ENCODE data around the gene EXOSC2. TPM values are rescaled to one million over a fixed set of nuclear protein-coding genes. Genes with fewer than 3 reads are reported as not detected.

The EXOSC2 gene
- total and polyA plus RNA-seq, 2 experiments from 2014 or later = 37.6 to 77.7 TPM

GRCh38 chr9:130732136-130732535, 38.6 kb downstream of the EXOSC2 start:
- H3K4me3 ChIP-seq = no peak overlapping the region
- H4K20me1 ChIP-seq (replicated peaks; ENCODE audit: insufficient read depth) = peaks cover 7% of the 10 kb centered on the region
- no peaks in the 10 kb centered on the region for H3F3A ChIP-seq (replicated peaks; ENCODE audit: low read depth)
- peaks cover 9% of the 10 kb centered on the region; the same call in 2 of the 3 replicates for H3K36me3 Mint-ChIP-seq (ENCODE audit: low read depth)
- no peaks in the 10 kb centered on the region for H3K9me2 ChIP-seq (ENCODE audit: insufficient read depth)
- no peak overlapping the region for H3K4me3 Mint-ChIP-seq
- peaks cover 82% of the 10 kb centered on the region for H3K79me2 ChIP-seq (replicated peaks; ENCODE audit: insufficient read depth)
- peaks cover 13% of the 10 kb centered on the region; the same call in 1 of the 2 replicates for H3K4me1 ChIP-seq (ENCODE audit: insufficient read depth)
- H3K27me3 Mint-ChIP-seq (ENCODE audit: insufficient read depth, low read depth, poor library complexity) = no peaks in the 10 kb centered on the region
- DNase-seq (ENCODE audit: low spot score) (peak; percentile 60), ATAC-seq (peak; percentile 66)
- no peak overlapping the region for H2AFZ ChIP-seq
- H3K9me3 Mint-ChIP-seq = peaks cover 4% of the 10 kb centered on the region
- no peak overlapping the region for H3K27ac ChIP-seq (ENCODE audit: low read depth)
- TF ChIP-seq CTCF (conservative IDR thresholded peaks at IDR 0.05; ENCODE audit: low read depth in 2 of 2) = peak; percentile 42 to 52
- TF ChIP-seq NANOG (IDR thresholded peaks at IDR 0.05; ENCODE audit: borderline replicate concordance) = no peak
- no peaks in the 10 kb centered on the region for H3K36me3 ChIP-seq (ENCODE audit: insufficient read depth)
- H3K27me3 ChIP-seq (ENCODE audit: insufficient read depth) = no peaks in the 10 kb centered on the region
- no peak overlapping the region for H3K4me2 ChIP-seq
- H3K27ac Mint-ChIP-seq = no peak overlapping the region
- peaks cover 16% of the 10 kb centered on the region for H3K4me1 Mint-ChIP-seq

DNA sequence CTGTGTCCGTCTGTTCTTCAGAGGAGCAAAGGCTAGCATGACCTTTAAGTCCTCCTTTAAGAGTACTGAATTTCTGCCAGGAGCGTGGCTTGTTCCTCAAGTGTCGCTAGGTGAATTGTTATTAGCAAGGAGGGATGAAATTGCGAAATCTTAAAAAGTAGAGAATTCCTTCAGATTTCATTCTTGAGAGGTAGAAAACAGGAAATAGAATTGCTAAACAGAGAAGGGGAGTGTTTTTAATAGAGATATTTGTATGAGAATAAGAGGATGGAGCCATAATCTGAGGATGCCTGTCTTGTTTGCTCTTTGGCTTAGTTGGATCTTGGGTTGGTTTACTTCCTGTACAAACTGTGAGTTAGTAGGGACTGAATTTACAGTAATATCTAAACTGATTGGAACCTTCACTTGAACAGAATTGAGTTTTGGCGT, 39.2 kb downstream of the EXOSC2 start:
- Histone ChIP-seq H3K4me1 (ENCODE audit: insufficient read depth) (peaks cover 13% of the 10 kb centered on the region; the same call in 1 of the 2 replicates), H2AFZ (no peak overlapping the region), H3K4me3 (no peak overlapping the region), H3K79me2 (replicated peaks; ENCODE audit: insufficient read depth) (peaks cover 82% of the 10 kb centered on the region), H3K9me2 (ENCODE audit: insufficient read depth) (no peaks in the 10 kb centered on the region), H3K27me3 (ENCODE audit: insufficient read depth) (no peaks in the 10 kb centered on the region), H3K27ac (ENCODE audit: low read depth) (0 out of 2 replicates have a peak overlapping the region, but pooled peaks have one; percentile 26), H3K4me2 (no peak overlapping the region), H3K36me3 (ENCODE audit: insufficient read depth) (no peaks in the 10 kb centered on the region), H4K20me1 (replicated peaks; ENCODE audit: insufficient read depth) (peaks cover 7% of the 10 kb centered on the region), H3F3A (replicated peaks; ENCODE audit: low read depth) (no peaks in the 10 kb centered on the region)
- ATAC-seq = no peak
- Mint-ChIP-seq H3K36me3 (ENCODE audit: low read depth) (peaks cover 9% of the 10 kb centered on the region; the same call in 2 of the 3 replicates), H3K27ac (no peak overlapping the region), H3K27me3 (ENCODE audit: insufficient read depth, low read depth, poor library complexity) (no peaks in the 10 kb centered on the region), H3K4me1 (peaks cover 16% of the 10 kb centered on the region), H3K9me3 (peaks cover 4% of the 10 kb centered on the region), H3K4me3 (no peak overlapping the region)
- no peak for DNase-seq (ENCODE audit: low spot score)
- TF ChIP-seq NANOG (IDR thresholded peaks at IDR 0.05; ENCODE audit: borderline replicate concordance) (no peak), ZNF114 (CRISPR knock-in tag; IDR thresholded peaks at IDR 0.05) (no peak), CREB1 (CRISPR knock-in tag; IDR thresholded peaks at IDR 0.05; ENCODE audit: low read depth) (no peak), POLR2AphosphoS5 (IDR thresholded peaks at IDR 0.05; ENCODE audit: low read depth) (no peak), EZH2 (IDR thresholded peaks at IDR 0.05; ENCODE audit: low read depth, unreplicated experiment) (no peak), CTCF (conservative IDR thresholded peaks at IDR 0.05; ENCODE audit: low read depth in 2 of 2) (no peak), ZNF331 (CRISPR knock-in tag; IDR thresholded peaks at IDR 0.05; ENCODE audit: low read depth) (no peak), EZH2phosphoT487 (IDR thresholded peaks at IDR 0.05; ENCODE audit: unreplicated experiment) (no peak)
- TF ChIP-seq, protein P1, sequence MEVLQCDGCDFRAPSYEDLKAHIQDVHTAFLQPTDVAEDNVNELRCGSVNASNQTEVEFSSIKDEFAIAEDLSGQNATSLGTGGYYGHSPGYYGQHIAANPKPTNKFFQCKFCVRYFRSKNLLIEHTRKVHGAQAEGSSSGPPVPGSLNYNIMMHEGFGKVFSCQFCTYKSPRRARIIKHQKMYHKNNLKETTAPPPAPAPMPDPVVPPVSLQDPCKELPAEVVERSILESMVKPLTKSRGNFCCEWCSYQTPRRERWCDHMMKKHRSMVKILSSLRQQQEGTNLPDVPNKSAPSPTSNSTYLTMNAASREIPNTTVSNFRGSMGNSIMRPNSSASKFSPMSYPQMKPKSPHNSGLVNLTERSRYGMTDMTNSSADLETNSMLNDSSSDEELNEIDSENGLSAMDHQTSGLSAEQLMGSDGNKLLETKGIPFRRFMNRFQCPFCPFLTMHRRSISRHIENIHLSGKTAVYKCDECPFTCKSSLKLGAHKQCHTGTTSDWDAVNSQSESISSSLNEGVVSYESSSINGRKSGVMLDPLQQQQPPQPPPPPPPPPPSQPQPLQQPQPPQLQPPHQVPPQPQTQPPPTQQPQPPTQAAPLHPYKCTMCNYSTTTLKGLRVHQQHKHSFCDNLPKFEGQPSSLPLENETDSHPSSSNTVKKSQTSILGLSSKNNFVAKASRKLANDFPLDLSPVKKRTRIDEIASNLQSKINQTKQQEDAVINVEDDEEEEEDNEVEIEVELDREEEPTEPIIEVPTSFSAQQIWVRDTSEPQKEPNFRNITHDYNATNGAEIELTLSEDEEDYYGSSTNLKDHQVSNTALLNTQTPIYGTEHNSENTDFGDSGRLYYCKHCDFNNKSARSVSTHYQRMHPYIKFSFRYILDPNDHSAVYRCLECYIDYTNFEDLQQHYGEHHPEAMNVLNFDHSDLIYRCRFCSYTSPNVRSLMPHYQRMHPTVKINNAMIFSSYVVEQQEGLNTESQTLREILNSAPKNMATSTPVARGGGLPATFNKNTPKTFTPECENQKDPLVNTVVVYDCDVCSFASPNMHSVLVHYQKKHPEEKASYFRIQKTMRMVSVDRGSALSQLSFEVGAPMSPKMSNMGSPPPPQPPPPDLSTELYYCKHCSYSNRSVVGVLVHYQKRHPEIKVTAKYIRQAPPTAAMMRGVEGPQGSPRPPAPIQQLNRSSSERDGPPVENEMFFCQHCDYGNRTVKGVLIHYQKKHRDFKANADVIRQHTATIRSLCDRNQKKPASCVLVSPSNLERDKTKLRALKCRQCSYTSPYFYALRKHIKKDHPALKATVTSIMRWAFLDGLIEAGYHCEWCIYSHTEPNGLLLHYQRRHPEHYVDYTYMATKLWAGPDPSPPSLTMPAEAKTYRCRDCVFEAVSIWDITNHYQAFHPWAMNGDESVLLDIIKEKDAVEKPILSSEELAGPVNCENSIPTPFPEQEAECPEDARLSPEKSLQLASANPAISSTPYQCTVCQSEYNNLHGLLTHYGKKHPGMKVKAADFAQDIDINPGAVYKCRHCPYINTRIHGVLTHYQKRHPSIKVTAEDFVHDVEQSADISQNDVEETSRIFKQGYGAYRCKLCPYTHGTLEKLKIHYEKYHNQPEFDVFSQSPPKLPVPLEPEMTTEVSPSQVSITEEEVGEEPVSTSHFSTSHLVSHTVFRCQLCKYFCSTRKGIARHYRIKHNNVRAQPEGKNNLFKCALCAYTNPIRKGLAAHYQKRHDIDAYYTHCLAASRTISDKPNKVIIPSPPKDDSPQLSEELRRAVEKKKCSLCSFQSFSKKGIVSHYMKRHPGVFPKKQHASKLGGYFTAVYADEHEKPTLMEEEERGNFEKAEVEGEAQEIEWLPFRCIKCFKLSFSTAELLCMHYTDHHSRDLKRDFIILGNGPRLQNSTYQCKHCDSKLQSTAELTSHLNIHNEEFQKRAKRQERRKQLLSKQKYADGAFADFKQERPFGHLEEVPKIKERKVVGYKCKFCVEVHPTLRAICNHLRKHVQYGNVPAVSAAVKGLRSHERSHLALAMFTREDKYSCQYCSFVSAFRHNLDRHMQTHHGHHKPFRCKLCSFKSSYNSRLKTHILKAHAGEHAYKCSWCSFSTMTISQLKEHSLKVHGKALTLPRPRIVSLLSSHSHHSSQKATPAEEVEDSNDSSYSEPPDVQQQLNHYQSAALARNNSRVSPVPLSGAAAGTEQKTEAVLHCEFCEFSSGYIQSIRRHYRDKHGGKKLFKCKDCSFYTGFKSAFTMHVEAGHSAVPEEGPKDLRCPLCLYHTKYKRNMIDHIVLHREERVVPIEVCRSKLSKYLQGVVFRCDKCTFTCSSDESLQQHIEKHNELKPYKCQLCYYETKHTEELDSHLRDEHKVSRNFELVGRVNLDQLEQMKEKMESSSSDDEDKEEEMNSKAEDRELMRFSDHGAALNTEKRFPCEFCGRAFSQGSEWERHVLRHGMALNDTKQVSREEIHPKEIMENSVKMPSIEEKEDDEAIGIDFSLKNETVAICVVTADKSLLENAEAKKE (CRISPR knock-in tag; IDR thresholded peaks at IDR 0.05) = no peak
- TF ChIP-seq, protein P2, sequence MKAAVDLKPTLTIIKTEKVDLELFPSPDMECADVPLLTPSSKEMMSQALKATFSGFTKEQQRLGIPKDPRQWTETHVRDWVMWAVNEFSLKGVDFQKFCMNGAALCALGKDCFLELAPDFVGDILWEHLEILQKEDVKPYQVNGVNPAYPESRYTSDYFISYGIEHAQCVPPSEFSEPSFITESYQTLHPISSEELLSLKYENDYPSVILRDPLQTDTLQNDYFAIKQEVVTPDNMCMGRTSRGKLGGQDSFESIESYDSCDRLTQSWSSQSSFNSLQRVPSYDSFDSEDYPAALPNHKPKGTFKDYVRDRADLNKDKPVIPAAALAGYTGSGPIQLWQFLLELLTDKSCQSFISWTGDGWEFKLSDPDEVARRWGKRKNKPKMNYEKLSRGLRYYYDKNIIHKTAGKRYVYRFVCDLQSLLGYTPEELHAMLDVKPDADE (IDR thresholded peaks at IDR 0.05) = no peak

All from GM23338 (cell line).